Measurements from ENCODE around the gene NUP107.
"Not testable (repeated sequence)": the region's sequence is repeated elsewhere in the genome, so short reads cannot be mapped to it uniquely, and the experiment has no call there.

The NUP107 gene

GRCh38 chr12:68667291-68667690 is 19.5 kb upstream of the NUP107 start:
- no CpG with 5 or more reads among the region's 1 CpG for WGBS (ENCODE audit: insufficient coverage, insufficient read length)
- no peaks in the 10 kb centered on the region for H3K4me1 ChIP-seq (ENCODE audit: control insufficient read depth, insufficient read depth, low read length)
- H3K9me3 ChIP-seq (ENCODE audit: control insufficient read depth, insufficient read depth, low read length), result no peaks in the 10 kb centered on the region
- no peaks in the 10 kb centered on the region for H3K36me3 ChIP-seq (ENCODE audit: control insufficient read depth, insufficient read depth, low read length)
- H3K27me3 ChIP-seq (ENCODE audit: control insufficient read depth, insufficient read depth, low read length), result no peaks in the 10 kb centered on the region
- H3K27ac ChIP-seq (ENCODE audit: low read length), result no peak overlapping the region
- H3K4me3 ChIP-seq (ENCODE audit: low read length), result no peak overlapping the region
- no peak for DNase-seq (ENCODE audit: low read depth, low spot score)

GRCh38 chr12:68667896-68668295 is 18.9 kb upstream of the NUP107 start:
- no peak overlapping the region for H3K27ac ChIP-seq (ENCODE audit: low read length)
- DNase-seq (ENCODE audit: low read depth, low spot score), result no peak
- H3K27me3 ChIP-seq (ENCODE audit: control insufficient read depth, insufficient read depth, low read length), result no peaks in the 10 kb centered on the region
- H3K36me3 ChIP-seq (ENCODE audit: control insufficient read depth, insufficient read depth, low read length), result no peaks in the 10 kb centered on the region
- H3K9me3 ChIP-seq (ENCODE audit: control insufficient read depth, insufficient read depth, low read length), result no peaks in the 10 kb centered on the region
- no peaks in the 10 kb centered on the region for H3K4me1 ChIP-seq (ENCODE audit: control insufficient read depth, insufficient read depth, low read length)
- H3K4me3 ChIP-seq (ENCODE audit: low read length), result no peak overlapping the region
- WGBS (ENCODE audit: insufficient coverage, insufficient read length), result no CpG with 5 or more reads among the region's 1 CpG

- no peaks in the 10 kb centered on the region for H3K27me3 ChIP-seq (ENCODE audit: control insufficient read depth, insufficient read depth, low read length)
- WGBS (ENCODE audit: insufficient coverage, insufficient read length), result no CpG with 5 or more reads among the region's 4 CpGs
- no peak overlapping the region for H3K27ac ChIP-seq (ENCODE audit: low read length)
- no peaks in the 10 kb centered on the region for H3K4me1 ChIP-seq (ENCODE audit: control insufficient read depth, insufficient read depth, low read length)
- H3K9me3 ChIP-seq (ENCODE audit: control insufficient read depth, insufficient read depth, low read length), result no peaks in the 10 kb centered on the region
- DNase-seq (ENCODE audit: low read depth, low spot score), result no peak
- H3K36me3 ChIP-seq (ENCODE audit: control insufficient read depth, insufficient read depth, low read length), result no peaks in the 10 kb centered on the region
- H3K4me3 ChIP-seq (ENCODE audit: low read length), result no peak overlapping the region
These were observed 15.6 kb upstream of the NUP107 start for GRCh38 chr12:68671179-68671578.

- DNase-seq (ENCODE audit: low read depth, low spot score), result no peak
- no peaks in the 10 kb centered on the region for H3K36me3 ChIP-seq (ENCODE audit: control insufficient read depth, insufficient read depth, low read length)
- H3K4me3 ChIP-seq (ENCODE audit: low read length), result no peak overlapping the region
- H3K9me3 ChIP-seq (ENCODE audit: control insufficient read depth, insufficient read depth, low read length), result no peaks in the 10 kb centered on the region
- 100% methylated on average over 1 of the region's 4 CpGs for WGBS (ENCODE audit: insufficient coverage, insufficient read length)
- H3K27ac ChIP-seq (ENCODE audit: low read length), result no peak overlapping the region
- H3K4me1 ChIP-seq (ENCODE audit: control insufficient read depth, insufficient read depth, low read length), result no peaks in the 10 kb centered on the region
- no peaks in the 10 kb centered on the region for H3K27me3 ChIP-seq (ENCODE audit: control insufficient read depth, insufficient read depth, low read length)
These were observed 13.0 kb upstream of the NUP107 start for GRCh38 chr12:68673788-68674187.

GRCh38 chr12:68674376-68674775 is 12.4 kb upstream of the NUP107 start:
- no peak for DNase-seq (ENCODE audit: low read depth, low spot score)
- Histone ChIP-seq H3K27ac (ENCODE audit: low read length) (no peak overlapping the region), H3K4me3 (ENCODE audit: low read length) (no peak overlapping the region), H3K36me3 (ENCODE audit: control insufficient read depth, insufficient read depth, low read length) (no peaks in the 10 kb centered on the region), H3K9me3 (ENCODE audit: control insufficient read depth, insufficient read depth, low read length) (no peaks in the 10 kb centered on the region), H3K4me1 (ENCODE audit: control insufficient read depth, insufficient read depth, low read length) (no peaks in the 10 kb centered on the region), H3K27me3 (ENCODE audit: control insufficient read depth, insufficient read depth, low read length) (no peaks in the 10 kb centered on the region)

- H3K4me1 ChIP-seq (ENCODE audit: control insufficient read depth, insufficient read depth, low read length), result no peaks in the 10 kb centered on the region
- H3K36me3 ChIP-seq (ENCODE audit: control insufficient read depth, insufficient read depth, low read length), result no peaks in the 10 kb centered on the region
- no CpG with 5 or more reads among the region's 5 CpGs for WGBS (ENCODE audit: insufficient coverage, insufficient read length)
- no peak for DNase-seq (ENCODE audit: low read depth, low spot score)
- no peaks in the 10 kb centered on the region for H3K9me3 ChIP-seq (ENCODE audit: control insufficient read depth, insufficient read depth, low read length)
- H3K27me3 ChIP-seq (ENCODE audit: control insufficient read depth, insufficient read depth, low read length), result no peaks in the 10 kb centered on the region
- H3K4me3 ChIP-seq (ENCODE audit: low read length), result no peak overlapping the region
- no peak overlapping the region for H3K27ac ChIP-seq (ENCODE audit: low read length)
These were observed 11.5 kb upstream of the NUP107 start for GRCh38 chr12:68675101-68675842.

- H3K27ac ChIP-seq (ENCODE audit: low read length); H3K36me3 ChIP-seq (ENCODE audit: control insufficient read depth, insufficient read depth, low read length); H3K9me3 ChIP-seq (ENCODE audit: control insufficient read depth, insufficient read depth, low read length); H3K27me3 ChIP-seq (ENCODE audit: control insufficient read depth, insufficient read depth, low read length); H3K4me3 ChIP-seq (ENCODE audit: low read length); H3K4me1 ChIP-seq (ENCODE audit: control insufficient read depth, insufficient read depth, low read length); DNase-seq (ENCODE audit: low read depth, low spot score): not testable (repeated sequence)
- WGBS (ENCODE audit: insufficient coverage, insufficient read length), result no CpG with 5 or more reads among the region's 5 CpGs
These were observed 9.9 kb upstream of the NUP107 start for GRCh38 chr12:68676854-68677253.

- H3K4me3 ChIP-seq (ENCODE audit: low read length), result peak overlapping the region; percentile 86; the same call in 1 of the 2 replicates
- H3K27me3 ChIP-seq (ENCODE audit: control insufficient read depth, insufficient read depth, low read length), result no peaks in the 10 kb centered on the region
- H3K27ac ChIP-seq (ENCODE audit: low read length), result no peak overlapping the region
- no peaks in the 10 kb centered on the region for H3K4me1 ChIP-seq (ENCODE audit: control insufficient read depth, insufficient read depth, low read length)
- DNase-seq (ENCODE audit: low read depth, low spot score), result no peak
- no peaks in the 10 kb centered on the region for H3K9me3 ChIP-seq (ENCODE audit: control insufficient read depth, insufficient read depth, low read length)
- peaks cover 3% of the 10 kb centered on the region; the same call in 1 of the 2 replicates for H3K36me3 ChIP-seq (ENCODE audit: control insufficient read depth, insufficient read depth, low read length)
- WGBS (ENCODE audit: insufficient coverage, insufficient read length), result no CpG with 5 or more reads among the region's 3 CpGs
These were observed 550 bp upstream of the NUP107 start for GRCh38 chr12:68686262-68686594.

- no peak for DNase-seq (ENCODE audit: low read depth, low spot score)
- H3K27ac ChIP-seq (ENCODE audit: low read length), result no peak overlapping the region
- no peaks in the 10 kb centered on the region for H3K9me3 ChIP-seq (ENCODE audit: control insufficient read depth, insufficient read depth, low read length)
- no peaks in the 10 kb centered on the region for H3K4me1 ChIP-seq (ENCODE audit: control insufficient read depth, insufficient read depth, low read length)
- H3K4me3 ChIP-seq (ENCODE audit: low read length), result no peak overlapping the region
- no peaks in the 10 kb centered on the region for H3K27me3 ChIP-seq (ENCODE audit: control insufficient read depth, insufficient read depth, low read length)
- H3K36me3 ChIP-seq (ENCODE audit: control insufficient read depth, insufficient read depth, low read length), result peaks cover 21% of the 10 kb centered on the region; the same call in 1 of the 2 replicates
These were observed 8.7 kb downstream of the NUP107 start for GRCh38 chr12:68695454-68695853.

- no peak overlapping the region for H3K27ac ChIP-seq (ENCODE audit: low read length)
- no peak for DNase-seq (ENCODE audit: low read depth, low spot score)
- no peak overlapping the region for H3K4me3 ChIP-seq (ENCODE audit: low read length)
- no peaks in the 10 kb centered on the region for H3K27me3 ChIP-seq (ENCODE audit: control insufficient read depth, insufficient read depth, low read length)
- no peaks in the 10 kb centered on the region for H3K9me3 ChIP-seq (ENCODE audit: control insufficient read depth, insufficient read depth, low read length)
- peaks cover 19% of the 10 kb centered on the region; the same call in 1 of the 2 replicates for H3K36me3 ChIP-seq (ENCODE audit: control insufficient read depth, insufficient read depth, low read length)
- no peaks in the 10 kb centered on the region for H3K4me1 ChIP-seq (ENCODE audit: control insufficient read depth, insufficient read depth, low read length)
- no CpG with 5 or more reads among the region's 1 CpG for WGBS (ENCODE audit: insufficient coverage, insufficient read length)
These were observed 12.7 kb downstream of the NUP107 start for GRCh38 chr12:68699486-68699885.

GRCh38 chr12:68727776-68728175 is 41.0 kb downstream of the NUP107 start:
- Histone ChIP-seq H3K27ac (ENCODE audit: low read length) (no peak overlapping the region), H3K9me3 (ENCODE audit: control insufficient read depth, insufficient read depth, low read length) (no peaks in the 10 kb centered on the region), H3K4me1 (ENCODE audit: control insufficient read depth, insufficient read depth, low read length) (no peaks in the 10 kb centered on the region), H3K27me3 (ENCODE audit: control insufficient read depth, insufficient read depth, low read length) (no peaks in the 10 kb centered on the region), H3K4me3 (ENCODE audit: low read length) (no peak overlapping the region), H3K36me3 (ENCODE audit: control insufficient read depth, insufficient read depth, low read length) (peaks cover 7% of the 10 kb centered on the region; the same call in 1 of the 2 replicates)
- no peak for DNase-seq (ENCODE audit: low read depth, low spot score)
- no CpG with 5 or more reads among the region's 7 CpGs for WGBS (ENCODE audit: insufficient coverage, insufficient read length)

Measured in iPS DF 6.9 (cell line).